AG04449 (cell line): ENCODE results near the gene EPHB2.
"Not testable (repeated sequence)": the region's sequence is repeated elsewhere in the genome, so short reads cannot be mapped to it uniquely, and the experiment has no call there.

Experiments
- CTCF ChIA-PET: fragments of 350-600 bp; formaldehyde crosslinking; extraction: SDS; loops from one replicate; lab custom pipeline; 2021; ENCODE audit warnings: antibody characterized with exemption; lab: Yijun Ruan, JAX
- POLR2A ChIA-PET: fragments of 400-600, 350-600 bp; formaldehyde crosslinking; extraction: SDS; loops from one replicate; lab custom pipeline; 2020; ENCODE audit warnings: antibody characterized with exemption, inconsistent platforms; lab: Yijun Ruan, JAX
- DNase-seq: peaks from one replicate; pipeline ENCODE4 v3.0.0-alpha.2; 2010; ENCODE audit warnings: low read depth, low spot score
- H3K4me3 ChIP-seq: 2 replicates; pipeline ENCODE4 v1.5.1; 2011; ENCODE audit warnings: low read depth, mild to moderate bottlenecking, control low read depth, low read length
- TF ChIP-seq, protein P1 (sequence below): IDR thresholded peaks from one replicate; pipeline ENCODE4 v1.5.1; 2011; ENCODE audit warnings: mild to moderate bottlenecking, moderate library complexity, low read length, control low read depth, inconsistent platforms; ENCODE audit not compliant: insufficient read depth; ENCODE audit errors: missing control alignments

EPHB2 gene

DNA sequence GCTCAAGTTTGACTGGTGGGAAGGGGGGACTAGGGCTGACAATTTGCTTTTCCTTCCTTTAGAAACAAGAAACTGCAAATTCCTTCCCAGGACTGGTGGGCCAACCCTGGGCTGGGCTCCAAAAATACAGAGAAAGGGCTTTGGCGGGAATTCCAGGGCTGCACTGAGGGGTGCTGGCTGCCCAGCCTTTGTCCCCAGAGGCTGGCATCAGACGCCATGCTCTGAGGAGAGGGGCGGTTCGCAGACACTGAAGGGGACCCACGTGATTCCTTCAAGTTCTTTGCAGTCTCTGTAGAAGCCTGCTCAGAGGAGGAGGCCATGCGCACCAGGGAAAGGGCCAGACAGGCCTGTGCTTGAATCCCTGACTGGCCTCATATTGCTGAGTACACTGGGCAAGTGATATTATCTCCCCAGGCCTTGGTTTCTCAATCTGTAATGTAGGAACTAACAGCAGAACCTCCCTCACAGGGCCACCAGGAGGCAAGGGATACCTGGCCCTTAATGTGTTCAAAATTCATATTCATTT lies 119.5 kb downstream of the EPHB2 start:
- H3K4me3 ChIP-seq = no peak overlapping the region
- TF ChIP-seq, protein P1, sequence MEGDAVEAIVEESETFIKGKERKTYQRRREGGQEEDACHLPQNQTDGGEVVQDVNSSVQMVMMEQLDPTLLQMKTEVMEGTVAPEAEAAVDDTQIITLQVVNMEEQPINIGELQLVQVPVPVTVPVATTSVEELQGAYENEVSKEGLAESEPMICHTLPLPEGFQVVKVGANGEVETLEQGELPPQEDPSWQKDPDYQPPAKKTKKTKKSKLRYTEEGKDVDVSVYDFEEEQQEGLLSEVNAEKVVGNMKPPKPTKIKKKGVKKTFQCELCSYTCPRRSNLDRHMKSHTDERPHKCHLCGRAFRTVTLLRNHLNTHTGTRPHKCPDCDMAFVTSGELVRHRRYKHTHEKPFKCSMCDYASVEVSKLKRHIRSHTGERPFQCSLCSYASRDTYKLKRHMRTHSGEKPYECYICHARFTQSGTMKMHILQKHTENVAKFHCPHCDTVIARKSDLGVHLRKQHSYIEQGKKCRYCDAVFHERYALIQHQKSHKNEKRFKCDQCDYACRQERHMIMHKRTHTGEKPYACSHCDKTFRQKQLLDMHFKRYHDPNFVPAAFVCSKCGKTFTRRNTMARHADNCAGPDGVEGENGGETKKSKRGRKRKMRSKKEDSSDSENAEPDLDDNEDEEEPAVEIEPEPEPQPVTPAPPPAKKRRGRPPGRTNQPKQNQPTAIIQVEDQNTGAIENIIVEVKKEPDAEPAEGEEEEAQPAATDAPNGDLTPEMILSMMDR = no peak
- ChIA-PET POLR2A (no interaction called here), CTCF (no interaction called here)
- no peak for DNase-seq

DNA sequence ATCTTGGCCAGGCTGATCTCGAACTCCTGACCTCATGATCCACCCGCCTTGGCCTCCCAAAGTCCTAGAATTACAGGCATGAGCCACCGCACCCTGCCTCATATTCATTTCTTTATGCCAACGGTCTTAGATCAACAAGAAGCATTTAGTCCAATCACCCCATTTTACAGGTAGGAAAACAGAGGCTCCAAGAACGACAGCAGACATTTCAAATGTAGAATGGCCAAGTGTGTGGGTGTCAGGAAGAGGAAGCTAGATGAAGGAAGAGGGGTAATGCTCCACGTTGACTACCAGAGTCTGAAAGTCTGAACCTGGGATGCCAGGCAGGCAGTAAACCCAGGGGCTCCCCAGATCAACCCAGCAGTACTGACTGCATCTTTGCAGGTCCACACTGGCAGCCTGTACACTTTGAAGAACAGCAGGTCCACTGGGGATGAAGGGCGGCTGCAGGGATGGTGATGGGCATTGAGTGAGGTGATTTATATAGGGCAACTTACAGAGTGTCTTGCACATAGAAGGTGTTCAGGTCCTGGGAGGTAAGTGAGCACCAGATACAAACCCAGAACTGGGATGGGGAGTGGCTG lies 120.2 kb downstream of the EPHB2 start:
- ChIA-PET CTCF (interaction anchor here (1.5 kb wide), 1 partner anchor 126 kb away, joined by 7 read pairs; no protein-coding TSS in a partner anchor), POLR2A (no interaction called here)
- TF ChIP-seq, protein P1 = no peak
- no peak overlapping the region for H3K4me3 ChIP-seq
- no peak for DNase-seq

DNA sequence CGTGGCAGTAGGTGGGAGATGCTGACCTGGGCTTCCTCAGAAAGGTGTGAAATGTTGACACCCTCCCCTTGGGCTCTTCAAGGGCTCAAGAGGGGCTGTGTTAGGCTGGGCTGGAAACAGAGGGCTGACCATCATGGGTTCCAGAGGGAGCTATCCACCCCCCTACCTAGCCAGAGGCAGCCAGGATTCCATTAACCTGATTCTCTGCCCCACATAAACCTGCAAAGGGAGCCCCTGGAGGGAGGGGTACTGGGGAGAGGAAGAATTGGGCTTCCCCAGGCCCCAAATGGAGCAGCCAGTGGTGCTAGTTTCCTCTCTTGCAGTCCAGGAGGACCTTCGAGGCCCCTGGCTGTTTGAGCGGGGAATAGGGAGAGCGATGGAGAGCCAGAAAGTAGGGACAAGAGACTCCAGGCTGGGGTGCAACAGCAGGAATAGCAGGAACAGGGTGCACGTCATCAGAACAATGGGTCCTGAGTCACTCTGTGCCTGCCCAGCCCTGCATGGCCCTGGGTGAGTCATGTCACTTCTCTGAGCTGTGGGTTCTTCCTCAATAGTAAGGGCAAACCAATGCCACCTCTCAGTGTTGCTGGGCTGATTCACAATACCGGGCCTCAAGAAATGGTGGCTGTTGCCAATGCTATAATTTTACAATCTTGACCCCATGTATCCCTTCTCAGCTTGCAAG lies 121.2 kb downstream of the EPHB2 start:
- ChIA-PET CTCF (interaction anchor here (1.5 kb wide), 1 partner anchor 127 kb away, joined by 7 read pairs; no protein-coding TSS in a partner anchor), POLR2A (no interaction called here)
- no peak for DNase-seq
- no peak overlapping the region; the same call in 1 of the 2 replicates for H3K4me3 ChIP-seq
- TF ChIP-seq, protein P1 = no peak

DNA sequence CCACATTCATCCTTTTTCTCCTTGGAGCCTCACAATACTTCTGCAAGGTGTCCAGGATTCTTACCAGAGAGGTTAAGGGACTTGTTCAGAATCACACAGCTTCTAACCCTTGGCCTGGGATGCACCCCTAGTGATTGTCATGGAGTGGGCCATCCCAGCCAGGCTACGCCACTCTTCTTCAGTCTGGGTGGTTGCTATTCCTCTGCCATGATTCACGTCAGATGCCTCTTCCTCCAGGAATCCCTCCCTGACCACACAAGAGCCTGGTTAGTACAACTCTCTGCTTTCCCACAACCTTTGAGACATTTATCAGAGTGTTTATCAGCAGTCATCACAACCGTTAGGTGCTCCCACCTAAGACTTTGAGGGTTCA lies 121.8 kb downstream of the EPHB2 start:
- CTCF ChIA-PET = interaction anchor here (1.5 kb wide), 1 partner anchor 128 kb away, joined by 7 read pairs; no protein-coding TSS in a partner anchor

DNA sequence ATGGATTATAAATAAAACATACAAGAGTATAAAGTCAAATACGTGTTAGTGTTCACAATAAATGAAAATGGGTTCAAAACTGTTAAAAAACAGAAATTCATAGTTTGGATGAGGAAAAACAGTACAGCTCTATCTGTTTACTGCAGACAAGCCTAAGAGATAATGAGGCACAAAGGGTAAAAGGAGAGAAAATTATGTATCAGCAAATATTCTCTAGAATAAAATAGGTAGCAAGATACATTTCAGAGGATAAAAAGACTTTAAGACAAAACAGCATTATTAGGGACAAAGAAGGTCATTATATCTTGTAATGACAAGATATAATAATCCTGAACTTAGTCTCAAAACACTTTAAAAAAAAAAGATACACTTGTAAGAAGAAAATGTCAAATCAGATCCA lies 123.1 kb downstream of the EPHB2 start:
- DNase-seq = no peak
- TF ChIP-seq, protein P1 = no peak
- ChIA-PET POLR2A (no interaction called here), CTCF (interaction anchor here (1.4 to 4.9 kb wide), 3 partner anchors 10 to 130 kb away, joined by 4 to 21 read pairs (median 5); no protein-coding TSS in a partner anchor)
- no peak overlapping the region for H3K4me3 ChIP-seq

More for the DNA sequence above, 121.8 kb downstream of the EPHB2 start:
- DNase-seq = no peak
- TF ChIP-seq, protein P1 = no peak
- no peak overlapping the region; the same call in 1 of the 2 replicates for H3K4me3 ChIP-seq
- POLR2A ChIA-PET = no interaction called here

DNA sequence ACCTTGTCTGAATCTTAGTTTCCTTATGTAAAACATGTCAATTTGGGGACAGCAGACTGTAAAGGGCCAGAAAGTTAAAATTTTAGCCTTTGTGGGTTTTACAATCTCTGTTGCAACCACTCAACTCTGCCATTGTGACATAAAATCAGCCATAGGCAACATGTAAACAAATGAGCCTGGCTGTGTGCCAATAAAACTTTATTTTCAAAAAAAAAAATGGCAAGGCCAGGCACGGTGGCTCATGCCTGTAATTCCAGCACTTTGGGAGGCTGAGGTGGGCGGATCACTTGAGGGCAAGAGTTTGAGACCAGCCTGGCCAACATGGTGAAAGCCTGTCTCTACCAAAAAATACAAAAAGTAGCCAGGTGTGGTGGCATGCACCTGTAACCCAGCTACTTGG lies 123.8 kb downstream of the EPHB2 start:
- DNase-seq, H3K4me3 ChIP-seq, POLR2A ChIA-PET: not testable (repeated sequence)
- CTCF ChIA-PET = interaction anchor here (1.6 to 4.9 kb wide), 3 partner anchors 27 to 130 kb away, joined by 4 to 21 read pairs (median 11); no protein-coding TSS in a partner anchor
